Effector CD4-positive, alpha-beta T cell (primary cell): ENCODE data around the gene PLA2G4C.
A peak's percentile ranks its signal among the peaks of the same experiment; 100 is the strongest.
"Not testable (repeated sequence)": the region's sequence is repeated elsewhere in the genome, so short reads cannot be mapped to it uniquely, and the experiment has no call there.

Source experiments
- DNase-seq: peaks from one replicate; pipeline ENCODE4 v3.0.0-alpha.2; 2020

Gene PLA2G4C

DNA sequence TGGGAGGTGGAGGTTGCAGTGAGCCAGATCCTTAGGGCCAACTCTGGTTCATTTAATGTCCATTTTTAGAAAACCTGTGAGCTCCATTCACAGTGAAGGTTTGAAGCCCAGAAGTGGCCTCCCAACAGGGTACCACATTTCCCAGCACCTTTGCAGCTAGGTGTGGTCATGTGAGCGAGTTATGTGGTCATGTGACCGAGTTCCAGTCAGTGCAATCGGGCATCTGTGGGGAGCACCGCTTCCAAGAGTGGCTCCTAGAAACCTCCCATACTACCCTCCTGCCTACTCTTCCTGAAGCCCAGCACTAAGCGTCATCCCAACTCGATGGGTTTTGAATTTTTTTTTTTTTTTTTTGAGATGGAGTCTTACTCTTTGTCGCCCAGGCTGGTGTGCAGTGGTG, 663 bp upstream of the PLA2G4C start:
- DNase-seq: no peak

DNA sequence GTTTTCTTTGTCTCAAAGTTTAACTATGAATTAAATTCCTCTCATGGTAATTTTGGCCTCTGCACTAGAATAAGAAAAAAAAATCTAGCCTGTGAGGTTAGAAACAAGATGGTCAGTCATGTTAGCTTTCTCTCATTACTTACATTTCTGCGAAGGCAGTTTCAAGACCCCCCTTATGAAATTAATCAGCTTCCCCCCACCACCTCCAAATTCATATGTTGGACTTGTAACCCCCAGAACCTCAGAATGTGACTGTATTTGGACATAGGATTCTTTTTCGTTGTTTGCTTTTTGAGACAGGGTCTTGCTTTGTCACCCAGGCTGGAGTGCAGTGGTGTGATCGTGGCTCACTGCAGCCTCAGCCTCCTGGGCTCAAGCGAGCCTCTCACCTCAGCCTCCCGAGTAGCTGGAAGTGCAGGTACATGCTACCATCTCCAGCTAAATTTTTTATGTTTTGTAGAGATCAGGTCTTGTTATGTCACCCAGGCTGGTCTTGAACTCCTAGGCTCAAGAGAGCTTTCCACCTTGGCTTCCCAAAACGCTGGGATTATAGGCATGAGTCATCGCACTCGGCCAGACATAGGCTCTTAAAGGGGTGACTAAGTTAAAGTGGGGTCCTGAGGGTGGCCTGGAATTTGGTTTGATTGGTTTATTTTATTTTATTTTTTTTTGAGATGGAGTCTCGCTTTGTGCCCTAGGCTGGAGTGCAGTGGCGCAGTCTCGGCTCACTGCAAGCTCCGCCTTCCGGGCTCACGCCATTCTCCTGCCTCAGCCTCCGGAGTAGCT, 1.4 kb downstream of the PLA2G4C start:
- DNase-seq: no peak

DNA sequence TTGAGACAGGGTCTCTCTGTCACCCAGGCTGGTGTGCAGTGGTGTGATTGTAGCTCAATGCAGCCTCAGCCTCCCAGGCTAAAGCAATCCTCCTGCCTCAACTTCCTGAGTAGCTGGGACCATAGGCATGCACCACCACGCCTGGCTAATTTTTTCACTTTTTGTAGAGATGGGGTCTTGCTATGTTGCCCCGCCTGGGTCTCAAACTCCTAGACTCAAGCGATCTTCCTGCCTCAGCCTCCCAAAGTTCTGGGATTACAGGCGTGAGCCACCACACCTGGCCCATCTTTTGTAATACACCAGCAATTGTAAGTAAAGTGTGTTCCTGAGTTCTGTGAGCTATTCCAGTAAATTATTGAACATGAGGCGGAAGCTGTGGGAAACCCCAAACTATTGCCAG, 6.7 kb downstream of the PLA2G4C start:
- no peak for DNase-seq

DNA sequence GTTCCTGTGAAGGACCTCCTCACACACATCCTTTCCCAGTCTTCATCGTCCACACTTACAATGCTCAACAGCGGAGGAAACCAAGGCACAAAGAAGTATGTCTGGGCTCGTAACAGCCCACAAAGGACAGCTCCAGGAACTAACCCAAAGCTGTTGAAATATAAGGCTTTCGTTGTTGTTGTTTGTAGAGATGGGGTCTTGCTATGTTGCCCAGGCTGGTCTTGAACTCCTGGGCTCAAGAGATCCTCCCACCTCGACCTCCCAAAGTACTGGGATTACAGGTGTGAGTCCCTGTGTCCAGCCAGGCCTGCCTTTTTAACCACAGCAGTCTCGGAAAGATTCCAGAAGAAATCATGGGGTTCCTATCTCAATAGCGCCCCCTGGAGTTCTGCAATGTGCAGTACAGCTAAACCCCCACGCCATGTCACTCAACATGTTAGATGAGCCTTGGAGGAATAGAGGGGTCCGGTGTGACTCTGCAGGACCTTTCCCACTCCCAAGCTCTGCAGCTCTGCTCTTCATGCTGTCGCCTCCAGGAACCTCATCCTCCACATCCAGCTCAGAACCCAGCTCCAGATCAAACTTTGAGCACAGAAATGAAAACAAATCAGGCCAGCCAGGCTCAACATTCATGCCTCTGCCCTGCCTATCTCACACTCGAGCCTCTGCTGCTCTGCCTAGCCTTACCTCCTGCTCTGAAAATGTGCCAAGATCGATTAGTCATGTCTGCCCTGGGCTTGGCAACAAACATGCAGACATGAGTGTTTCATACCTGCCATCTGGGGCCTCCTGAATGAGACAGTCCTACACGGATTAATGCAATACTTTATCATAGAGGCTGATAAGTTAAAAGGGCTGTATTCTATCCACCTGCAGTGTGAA, 7.5 kb downstream of the PLA2G4C start:
- DNase-seq: peak; percentile 9

DNA sequence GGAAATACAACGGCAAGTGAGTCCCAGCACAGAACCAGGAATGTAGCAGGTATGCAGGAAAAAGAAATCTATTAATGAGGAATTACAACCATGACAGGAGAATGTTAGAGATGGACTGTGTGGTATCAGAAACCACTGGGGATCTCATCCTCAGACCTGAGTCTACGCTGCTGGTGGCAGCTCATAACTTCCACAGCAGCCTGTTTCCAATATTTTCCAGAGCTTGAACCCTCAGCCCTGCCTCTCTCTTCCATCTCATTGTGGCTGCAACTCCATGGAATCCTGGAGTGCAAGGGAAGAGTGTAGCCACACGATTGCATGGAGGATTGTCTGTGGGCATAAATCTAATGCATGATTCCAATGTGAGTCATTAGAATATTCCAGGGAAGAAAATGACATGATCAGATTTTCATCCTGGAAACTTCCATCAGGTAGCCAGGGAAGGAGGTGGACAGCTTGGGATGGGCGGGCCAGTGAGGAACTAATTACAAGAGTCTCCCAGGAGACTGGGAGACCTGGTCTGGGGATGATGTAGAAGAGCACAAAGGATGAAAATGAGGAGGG, 14.9 kb downstream of the PLA2G4C start:
- no peak for DNase-seq

DNA sequence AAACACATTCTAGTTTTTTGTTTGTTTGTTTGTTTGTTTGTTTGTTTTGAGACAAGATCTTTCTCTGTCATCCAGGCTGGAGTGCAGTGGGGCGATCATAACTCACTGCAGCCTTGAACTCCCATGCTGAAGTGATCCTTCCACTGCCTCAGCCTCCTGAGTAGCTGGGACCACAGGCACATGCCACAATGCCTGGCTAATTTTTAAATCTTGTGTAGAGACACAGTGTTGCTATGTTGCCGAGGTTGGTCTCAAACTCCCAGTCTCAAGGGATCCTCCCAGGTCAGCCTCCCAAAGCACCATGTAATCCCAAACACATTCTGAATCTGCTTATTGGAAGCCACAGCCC, 15.8 kb downstream of the PLA2G4C start:
- DNase-seq: no peak

DNA sequence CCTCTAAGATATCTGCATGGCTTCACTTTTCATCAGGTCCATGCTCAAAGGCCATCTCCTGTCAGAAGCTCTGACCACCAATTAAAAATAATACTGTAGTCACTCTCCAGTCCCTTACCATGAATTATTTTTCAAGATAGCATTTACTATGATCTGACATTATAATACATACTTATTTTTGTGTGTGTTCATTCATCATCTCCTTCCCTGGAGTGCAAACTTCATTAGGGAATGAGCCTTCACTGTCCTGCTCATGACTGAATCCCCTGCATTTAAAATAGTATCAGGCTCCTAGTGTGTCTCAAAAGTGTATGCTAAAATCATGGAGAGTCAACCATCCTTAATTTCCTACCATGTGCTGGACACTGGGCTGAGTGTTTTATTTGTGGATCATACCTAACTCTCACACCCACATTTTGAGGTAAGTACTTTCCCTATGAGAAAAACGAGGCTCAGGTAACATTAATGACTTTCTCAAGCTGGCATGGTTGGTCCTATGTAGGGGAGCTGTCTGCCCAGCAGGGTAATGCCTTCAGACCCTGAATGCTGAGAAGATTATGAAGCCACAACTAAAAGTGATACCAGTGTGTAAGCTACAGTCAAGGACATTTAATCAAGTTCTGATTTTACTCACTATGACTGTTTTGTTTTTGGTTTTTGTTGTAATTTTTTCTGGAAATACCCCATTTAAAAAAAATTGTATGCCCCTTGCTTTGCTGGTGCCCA, 16.3 kb downstream of the PLA2G4C start:
- no peak for DNase-seq

DNA sequence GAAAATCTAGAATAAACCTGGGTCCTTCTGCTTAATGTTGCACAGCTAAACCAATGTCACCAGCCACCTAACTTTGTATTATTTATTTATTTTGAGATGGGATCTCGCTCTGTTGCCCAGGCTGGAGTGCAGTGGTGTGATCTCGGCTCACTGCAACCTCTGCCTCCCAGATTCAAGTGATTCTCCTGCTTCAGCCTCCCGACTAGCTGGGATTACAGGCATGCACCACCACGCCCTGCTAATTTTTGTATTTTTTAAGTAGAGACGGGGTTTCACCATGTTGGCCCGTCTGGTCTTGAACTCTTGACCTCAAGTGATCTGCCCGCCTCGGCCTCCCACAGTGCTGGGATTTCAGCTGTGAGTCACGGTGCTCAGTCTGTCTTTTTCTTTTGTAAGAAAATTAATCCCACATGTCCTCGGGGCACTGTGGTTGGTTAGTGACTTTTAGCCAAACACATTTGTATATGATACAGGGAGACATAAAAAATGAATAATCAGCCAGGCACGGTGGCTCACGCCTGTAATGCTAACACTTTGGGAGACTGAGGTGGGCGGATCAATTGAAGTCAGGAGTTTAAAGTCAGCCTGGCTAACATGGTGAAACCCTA, 19.4 kb downstream of the PLA2G4C start:
- not testable (repeated sequence) for DNase-seq

DNA sequence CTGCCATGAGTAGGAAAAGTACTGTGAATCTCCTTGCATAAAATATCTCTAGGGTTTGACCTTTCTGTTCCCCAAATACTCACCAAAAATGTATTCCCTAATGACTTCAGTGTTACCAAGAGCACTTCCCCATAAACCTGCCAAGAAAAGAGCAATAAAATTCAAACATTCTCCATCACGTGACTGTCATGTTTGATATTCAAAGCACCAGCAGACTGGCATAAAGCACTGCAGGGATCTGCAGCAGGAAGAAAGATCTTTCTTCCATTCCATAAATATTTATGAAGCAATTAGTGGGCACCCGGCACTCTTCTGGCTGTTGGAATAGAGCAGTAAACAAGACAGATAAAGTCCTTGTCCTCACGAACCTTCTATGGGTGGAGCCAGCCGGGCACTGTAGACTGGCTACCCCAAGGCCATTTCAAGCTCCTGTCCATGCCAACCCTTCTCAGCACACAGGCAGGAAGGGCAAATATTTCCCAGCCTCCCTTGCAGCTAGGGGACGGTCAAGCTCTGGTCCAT, 20.3 kb downstream of the PLA2G4C start:
- DNase-seq: no peak

DNA sequence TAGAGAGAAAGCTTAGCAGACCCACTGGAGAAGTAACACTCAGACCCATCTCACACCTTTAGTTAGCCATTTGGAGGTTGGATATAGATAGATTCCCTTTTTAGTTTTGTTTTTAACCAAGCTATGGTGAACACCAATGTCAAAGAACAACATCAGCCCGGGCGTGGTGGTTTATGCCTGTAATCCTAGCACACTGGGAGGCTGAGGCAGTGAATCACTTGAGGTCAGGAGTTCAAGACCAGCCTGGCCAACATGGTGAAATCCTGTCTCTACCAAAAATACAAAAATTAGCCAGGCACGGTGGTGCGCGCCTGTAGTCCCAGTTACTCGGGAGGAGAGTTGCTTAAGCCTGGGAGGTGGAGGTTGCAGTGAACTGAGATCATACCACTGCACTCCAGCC, 21.6 kb downstream of the PLA2G4C start:
- DNase-seq: not testable (repeated sequence)

DNA sequence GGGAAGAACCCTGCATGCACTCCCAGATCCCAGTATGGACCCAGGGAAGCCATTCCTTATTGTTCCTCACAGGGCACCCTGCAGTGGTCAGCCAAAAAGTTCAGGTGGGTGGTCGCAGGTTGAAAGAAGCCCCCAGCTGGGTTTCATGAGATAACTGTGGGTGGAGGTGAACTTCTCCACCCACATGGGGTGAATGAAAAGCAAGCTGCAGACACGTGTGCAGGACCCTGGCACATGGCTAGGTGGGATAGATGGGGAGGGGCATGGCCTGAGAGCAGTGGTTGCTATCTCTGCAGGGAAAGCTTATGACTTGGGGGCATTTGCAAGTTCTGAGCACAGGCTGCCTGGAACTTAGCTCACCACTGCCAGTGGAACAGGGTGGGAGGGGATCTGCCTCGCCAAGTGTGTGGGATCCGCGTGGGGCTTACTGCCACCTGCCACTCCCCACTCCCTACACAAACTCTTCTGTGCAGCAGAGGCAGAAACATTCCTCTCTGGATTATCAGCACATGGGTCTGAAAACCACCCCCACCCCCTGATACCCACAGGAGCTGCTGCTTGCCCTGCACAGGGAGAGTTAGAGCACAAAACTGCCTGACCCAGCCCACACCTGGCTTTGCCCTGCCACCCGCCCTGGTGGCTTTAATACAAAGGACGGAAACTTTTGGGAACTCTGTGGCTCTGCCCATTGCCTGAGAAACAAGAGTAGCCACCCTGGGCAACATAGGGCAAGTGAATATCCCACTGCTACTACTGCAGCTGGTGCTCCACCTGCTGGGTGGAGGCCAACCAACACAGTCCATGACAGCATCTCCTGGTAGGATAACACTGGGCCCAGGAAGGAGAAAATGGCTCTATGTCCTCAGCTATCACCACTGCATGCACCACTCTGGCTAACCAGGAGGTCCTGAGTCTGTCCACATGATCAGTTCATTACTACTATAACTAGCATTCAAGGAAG, 24.4 kb downstream of the PLA2G4C start:
- no peak for DNase-seq

DNA sequence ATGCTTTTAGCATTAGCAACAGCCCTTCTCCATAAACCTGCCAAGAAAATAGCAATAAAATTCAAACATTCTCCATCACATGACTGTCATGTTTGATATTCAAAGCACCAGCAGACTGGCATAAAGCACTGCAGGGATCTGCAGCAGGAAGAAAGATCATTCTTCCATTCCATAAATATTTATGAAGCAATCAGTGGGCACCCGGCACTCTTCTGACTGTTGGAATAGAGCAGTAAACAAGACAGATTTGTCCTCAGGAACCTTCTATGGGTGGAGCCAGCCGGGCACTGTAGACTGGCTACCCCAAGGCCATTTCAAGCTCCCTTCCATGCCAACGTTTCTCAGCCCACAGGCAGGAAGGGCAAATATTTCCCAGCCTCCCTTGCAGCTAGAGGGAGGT, 25.5 kb downstream of the PLA2G4C start:
- DNase-seq: no peak

DNA sequence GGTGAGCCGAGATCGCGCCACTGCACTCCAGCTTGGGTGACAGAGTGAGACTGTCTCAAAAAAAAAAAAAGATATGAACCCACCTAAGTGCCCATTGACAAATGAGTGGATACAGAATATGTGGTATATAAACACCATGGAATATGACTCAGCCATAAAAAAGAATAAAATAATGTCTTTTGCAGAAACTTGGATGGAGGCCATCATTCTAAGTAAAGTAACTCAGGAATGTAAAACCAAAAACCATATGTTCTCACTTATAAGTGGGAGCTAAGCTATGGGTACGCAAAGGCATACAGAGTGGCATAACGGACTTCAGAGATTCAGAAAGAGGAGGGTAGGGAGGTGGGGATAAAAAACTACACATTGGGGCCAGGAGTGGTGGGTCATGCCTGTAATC, 29.5 kb downstream of the PLA2G4C start:
- no peak for DNase-seq

DNA sequence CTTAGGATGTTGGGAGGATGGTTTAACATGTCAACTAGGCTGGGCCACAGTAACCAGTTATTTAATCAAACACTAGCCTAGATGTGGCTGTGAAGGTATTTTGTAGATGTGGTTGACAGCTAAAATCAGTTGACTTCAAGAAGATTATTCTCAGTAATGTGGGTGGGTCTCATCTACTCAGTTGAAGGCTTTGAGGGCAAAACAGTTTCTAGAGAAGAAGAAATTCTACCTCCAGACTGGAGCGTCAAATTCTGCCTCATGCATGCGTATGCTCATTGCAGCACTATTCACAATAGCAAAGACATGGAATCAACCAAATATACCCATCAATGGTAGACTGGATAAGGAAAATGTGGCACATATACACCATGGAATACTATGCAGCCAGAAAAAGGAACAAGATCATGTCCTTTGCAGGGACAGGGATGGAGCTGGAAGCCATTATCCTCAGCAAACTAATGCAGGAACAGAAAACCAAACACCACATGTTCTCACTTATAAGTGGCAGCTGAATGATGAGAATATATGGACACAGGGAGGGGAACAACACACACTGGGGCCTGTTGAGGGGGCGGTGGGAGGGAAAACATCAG, 40.3 kb downstream of the PLA2G4C start:
- not testable (repeated sequence) for DNase-seq

DNA sequence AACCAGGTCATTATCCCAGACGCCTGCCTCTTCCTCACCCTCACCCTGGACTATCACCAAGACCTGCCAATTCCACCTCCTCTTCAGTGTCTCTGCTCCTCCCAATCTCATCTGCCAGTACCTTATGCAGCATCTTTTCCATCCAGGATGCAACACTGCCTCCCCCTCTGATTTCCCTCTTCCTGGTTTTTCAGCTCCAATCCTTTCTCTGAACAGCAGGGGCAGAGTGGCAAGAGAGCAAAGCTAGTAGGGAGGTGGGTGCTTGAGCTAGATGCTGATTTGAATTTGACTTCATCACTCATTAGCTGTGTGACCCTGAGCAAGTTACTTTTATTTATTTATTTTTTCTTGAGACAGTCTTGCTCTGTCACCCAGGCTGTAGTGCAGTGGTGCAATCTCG, 41.2 kb downstream of the PLA2G4C start:
- DNase-seq: no peak

DNA sequence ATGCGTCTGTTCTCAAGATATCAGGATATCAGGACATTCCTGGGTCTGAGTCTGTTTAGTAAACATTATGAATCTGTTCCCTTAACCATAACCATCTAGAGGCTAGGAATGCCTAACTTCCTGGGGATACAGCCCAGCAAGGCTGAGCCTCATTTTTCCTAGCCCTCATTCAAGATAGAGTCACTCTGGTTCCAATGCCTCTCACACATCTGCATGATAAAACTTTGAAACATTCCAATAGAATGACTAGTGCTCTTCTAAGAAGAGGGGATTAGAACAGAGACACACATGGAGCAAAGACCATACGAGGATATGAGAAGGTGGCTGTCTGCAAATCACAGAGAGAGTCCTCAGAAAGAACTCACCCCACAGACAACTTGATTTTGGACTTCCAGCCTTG, 46.1 kb downstream of the PLA2G4C start:
- no peak for DNase-seq

DNA sequence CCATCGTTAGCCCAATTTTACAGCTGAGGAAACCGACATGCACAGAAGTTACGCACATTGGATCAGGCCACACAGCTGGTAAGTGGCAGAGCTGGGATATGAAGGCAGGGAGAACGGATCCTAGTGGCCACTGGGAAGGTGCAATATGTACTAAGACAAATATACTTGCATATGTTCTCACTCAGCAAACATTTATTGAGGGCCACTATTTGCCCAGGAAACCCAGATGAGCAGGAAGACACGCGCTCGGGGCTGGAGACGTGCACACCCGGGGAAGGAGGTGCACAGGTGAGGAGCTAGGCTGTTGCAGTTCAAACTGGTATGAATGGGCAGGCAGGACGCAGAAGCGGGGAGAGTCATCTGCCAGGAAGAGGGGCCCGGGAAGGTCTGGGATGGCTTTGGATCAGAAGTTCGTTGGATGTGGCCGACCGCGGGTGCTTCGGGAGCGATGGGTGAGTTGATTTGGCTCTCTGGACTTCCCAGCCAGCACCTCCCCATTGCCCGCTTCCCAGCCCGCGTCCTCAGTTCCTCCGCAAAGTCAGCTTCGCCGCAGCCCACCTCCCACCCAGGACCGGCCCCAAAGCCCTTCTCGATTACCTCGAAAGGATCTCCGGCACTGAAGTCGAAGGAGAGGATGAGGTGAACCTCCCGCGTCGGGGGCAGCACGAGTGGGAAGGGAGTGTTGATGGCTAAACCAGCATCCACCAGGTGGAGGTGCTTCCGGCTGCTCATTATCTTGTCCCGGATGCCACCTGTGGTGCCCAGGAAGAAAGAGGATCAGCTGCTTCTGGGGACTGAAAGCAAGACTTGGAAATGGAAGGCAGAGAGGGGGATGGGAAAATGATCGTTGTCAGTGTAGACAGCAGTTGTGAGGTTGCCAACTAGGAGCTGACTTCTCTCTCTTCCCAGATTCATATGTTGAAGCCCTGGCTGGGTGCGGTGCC, 48.9 kb downstream of the PLA2G4C start:
- DNase-seq: no peak

DNA sequence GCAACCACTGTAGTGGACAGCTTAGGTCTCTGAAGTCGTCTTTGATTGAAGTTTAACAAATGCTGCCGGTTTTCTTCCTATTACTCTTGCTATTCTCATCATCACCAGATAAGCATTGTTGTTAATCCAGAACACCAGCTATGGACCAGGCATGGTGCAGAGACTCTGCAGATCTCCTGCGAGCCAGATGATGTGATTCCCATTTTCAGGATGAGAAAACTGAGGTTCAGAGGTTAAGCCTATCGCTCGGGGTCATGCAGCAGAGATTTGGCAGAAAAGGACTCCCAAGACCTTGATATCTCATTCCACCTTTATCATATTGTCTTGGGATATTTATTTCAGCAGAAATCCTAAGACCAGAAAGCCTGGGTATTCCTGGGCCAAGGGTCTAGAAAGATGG, 50.2 kb downstream of the PLA2G4C start:
- no peak for DNase-seq

DNA sequence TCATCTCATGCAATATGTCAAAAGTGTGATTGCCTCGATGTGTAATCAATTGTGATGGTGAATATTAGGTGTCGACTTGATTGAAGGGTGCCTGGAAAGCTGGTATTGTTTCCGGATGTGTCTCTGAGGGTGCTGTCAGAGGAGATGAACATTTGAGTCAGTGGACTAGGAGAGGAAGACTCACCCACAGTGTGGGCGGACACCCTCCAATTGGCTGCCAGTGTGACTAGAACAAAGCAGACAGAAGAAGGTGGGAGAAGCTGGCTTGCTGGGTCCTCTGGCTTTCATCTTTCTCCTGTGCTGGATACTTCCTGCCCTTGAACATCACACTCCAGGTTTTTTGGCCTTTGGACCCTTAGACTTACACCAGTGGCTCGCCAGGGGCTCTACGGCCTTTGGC, 51.3 kb downstream of the PLA2G4C start:
- no peak for DNase-seq

DNA sequence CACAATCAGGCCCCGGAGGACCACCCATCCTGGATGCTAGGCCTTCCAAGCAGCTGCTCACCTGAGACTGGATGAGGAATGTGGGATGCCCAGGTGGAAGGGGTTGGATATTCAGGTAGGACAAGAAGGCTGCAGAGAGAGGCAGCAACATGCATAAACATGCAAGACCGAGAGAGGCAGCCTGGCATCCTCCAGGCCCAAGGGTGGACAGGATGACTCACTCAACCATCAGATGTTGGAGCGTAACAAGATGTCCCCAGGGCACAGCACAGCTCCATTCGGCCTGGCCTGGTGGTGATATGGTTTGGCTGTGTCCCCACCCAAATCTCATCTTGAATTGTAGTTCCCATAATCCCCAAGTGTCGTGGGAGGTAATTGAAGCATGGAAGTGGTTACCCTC, 56.8 kb downstream of the PLA2G4C start:
- no peak for DNase-seq
